ENCODE data around the gene WTIP.
"Not testable (repeated sequence)": the region's sequence is repeated elsewhere in the genome, so short reads cannot be mapped to it uniquely, and the experiment has no call there.

Gene WTIP

DNA sequence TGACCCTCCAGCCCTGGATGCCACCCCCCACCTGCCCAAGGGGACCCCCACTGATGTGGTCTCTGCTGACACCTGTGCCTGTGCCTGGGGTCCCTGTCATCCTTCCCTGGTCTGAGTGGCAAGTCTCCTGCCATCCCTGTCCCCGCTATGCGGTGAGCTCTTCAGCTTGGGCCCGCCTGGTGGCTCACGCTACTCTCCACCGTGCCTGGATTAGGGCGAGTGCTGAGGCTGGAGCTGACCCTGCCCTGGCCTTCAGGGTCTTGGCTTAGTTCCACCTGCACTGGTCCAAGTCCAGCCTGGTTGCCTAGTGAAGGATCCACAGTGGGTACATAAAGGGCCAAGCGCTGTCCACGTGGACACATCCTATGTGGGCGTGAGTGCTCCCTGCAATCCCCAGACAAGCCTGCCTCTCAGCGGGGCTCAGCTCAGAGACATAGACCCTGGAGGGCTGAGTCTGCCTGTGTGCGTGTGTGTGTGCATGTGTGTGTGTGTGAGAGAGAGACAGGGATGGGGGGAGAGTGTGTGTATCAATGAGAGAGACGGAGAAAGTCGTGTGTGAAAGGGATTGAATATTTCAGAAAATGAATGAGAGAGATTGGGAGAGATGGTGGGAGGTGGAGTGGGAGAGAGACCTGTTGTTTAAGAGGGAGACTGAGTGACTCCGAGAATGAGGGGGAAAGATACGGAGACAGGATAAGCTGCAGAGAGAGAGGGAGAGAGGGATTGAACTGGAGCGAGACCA is 22.1 kb downstream of the WTIP start:
- DNase-seq (ENCODE audit: low read depth): no peak

GRCh38 chr19:34504273-34504808 is 22.8 kb downstream of the WTIP start:
- no peak for DNase-seq (ENCODE audit: low read depth)

GRCh38 chr19:34504809-34505291 is 23.3 kb downstream of the WTIP start:
- no peak for DNase-seq (ENCODE audit: low read depth)

DNA sequence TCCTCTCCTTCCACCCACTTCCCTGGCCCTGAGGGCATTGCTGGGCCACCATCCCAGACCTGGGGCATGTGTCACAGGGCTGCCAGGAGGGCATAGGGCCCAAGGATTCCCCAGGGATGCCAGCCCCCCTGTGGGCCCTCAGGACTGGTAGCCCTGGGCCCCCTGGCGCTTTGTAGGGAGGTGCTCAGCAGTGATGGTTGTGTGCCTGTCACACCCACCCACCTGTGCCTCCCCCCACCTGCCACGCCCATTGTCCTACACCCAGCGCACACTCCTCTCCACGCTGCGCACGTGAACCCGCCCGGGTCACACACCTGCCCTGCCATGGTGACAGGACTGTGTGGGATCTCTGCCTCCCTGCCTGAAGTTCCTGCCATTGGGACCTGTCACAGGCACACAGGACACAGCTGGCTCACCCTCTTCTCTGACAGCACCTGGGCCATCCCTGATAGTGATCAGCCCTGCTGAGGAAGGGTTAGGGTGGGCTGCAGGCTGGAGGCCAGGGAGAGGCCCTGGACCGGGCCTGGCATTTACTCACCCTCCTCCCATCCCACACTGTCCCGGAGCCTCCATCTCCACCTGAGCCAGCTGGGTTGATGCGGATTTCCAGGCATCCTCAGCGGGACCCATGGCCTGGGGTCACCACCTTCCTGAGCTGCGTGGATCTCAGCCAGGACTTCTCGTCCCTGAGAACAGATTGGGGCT is 23.9 kb downstream of the WTIP start:
- no peak for DNase-seq (ENCODE audit: low read depth)

GRCh38 chr19:34506026-34506370 is 24.4 kb downstream of the WTIP start:
- no peak for DNase-seq (ENCODE audit: low read depth)

GRCh38 chr19:34507414-34508067 is 26.0 kb downstream of the WTIP start:
- no peak for DNase-seq (ENCODE audit: low read depth)

GRCh38 chr19:34508540-34508939 is 27.0 kb downstream of the WTIP start:
- no peak for DNase-seq (ENCODE audit: low read depth)

DNA sequence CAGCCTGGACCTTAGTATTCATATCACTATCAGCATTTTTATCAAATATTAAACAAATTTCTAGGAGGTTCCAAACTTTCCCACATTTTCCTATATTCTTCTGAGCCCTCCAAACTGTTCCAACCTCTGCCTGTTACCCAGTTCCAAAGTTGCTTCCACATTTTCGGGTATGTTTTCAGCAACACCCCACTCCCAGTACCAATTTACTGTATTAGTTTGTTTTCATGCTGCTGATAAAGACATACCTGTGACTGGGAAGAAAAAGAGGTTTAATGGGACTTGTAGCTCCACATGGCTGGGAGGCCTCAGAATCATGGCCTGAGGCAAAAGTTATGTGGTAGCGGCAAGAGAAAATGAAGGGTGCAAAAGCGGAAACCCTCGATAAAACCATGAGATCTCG is 29.3 kb downstream of the WTIP start:
- DNase-seq (ENCODE audit: low read depth): not testable (repeated sequence)

GRCh38 chr19:34512254-34512822 is 30.8 kb downstream of the WTIP start:
- DNase-seq (ENCODE audit: low read depth): no peak

DNA sequence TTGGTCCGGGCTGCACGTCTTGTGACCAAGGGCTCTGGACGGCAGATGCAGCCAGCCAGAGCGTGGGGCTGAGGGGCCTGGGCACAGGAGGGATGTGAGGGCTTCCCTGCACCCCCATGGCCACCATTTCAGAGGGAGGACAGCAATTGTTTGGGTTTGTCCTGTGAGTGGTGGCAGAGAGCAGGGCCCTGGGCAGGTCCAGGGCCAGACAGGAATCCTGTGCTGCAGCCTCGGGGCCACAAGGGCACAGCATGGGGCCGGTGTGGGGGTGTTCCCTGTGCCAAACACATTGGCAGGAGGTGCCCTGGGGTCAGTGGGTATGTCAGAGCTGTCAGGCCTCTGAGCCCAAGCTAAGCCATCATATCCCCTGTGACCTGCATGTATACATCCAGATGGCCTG is 32.2 kb downstream of the WTIP start:
- no peak for DNase-seq (ENCODE audit: low read depth)

DNA sequence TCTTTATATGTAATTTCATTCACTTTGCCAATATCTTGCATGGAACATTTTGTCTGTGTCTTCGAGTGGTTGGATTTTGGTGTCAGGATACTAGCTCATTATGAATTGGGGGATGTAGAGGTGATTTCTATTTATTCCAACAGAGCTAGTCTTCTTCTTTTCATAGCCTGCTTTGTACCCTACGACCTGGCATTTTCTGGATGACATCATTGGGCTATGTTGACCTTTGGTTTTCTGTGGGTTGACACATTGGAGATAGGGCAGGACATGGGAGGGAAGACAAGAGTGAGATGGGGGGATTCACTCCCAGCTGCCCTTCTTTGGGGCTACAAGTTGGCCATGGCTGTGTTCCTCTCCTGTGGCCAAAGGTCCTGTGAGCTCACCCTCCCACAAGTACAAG is 38.0 kb downstream of the WTIP start:
- no peak for DNase-seq (ENCODE audit: low read depth)

GRCh38 chr19:34523408-34523807 is 41.9 kb downstream of the WTIP start:
- no peak for DNase-seq (ENCODE audit: low read depth)

DNA sequence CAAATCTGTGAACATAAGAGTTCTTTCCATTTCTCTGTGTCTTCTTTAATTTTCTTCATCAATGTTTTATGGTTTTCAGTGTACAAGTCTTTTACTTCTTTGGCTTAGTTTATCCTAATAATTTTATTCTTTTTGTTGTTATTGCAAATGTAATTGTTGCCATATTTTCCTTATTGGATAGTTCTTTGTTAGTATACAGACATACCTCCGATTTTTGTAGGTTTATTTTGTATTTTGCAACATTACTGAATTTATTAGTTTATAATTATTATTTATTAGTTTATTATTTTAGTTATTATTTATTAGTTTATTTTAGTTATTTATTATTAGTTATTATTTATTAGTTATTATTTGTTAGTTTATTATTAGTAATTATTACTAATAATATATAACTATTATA is 43.4 kb downstream of the WTIP start:
- no peak for DNase-seq (ENCODE audit: low read depth)

DNA sequence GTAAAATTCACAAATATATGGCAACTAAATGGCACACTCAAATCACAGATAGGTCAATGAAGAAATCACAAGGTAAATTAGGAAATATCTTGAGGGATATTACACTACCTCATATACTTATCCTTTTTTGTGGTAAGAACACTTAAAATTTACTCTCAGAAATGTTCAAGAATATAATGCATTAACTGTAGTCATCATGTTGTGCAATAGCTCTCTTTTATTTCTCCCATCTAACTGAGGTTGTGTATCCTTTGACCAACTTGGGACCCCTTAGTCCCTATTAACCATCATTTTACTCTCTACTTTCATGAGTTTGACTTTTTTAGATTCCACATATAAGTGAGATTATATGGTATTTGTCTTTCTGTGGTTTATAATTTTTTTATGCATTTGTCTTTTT is 52.6 kb downstream of the WTIP start:
- DNase-seq (ENCODE audit: low read depth): no peak

DNA sequence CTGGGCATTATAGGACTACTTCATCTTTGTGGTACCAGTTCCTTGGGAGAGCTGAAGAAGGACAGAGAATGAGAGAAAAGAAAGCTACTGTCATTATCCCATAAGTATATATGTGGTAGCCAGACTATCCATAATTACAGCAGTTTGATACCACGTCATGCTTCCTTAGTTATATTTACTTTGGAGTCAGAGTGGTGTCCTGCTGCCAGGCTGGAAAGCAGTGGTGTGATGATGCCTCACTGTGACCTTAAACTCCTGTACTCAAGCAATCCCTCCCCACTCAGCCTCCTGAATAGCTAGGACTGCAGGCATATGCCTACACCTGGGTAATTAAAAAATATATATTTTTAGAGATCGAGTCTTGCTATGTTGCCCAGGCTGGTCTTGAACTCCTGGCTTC is 57.8 kb downstream of the WTIP start:
- DNase-seq (ENCODE audit: low read depth): no peak

- DNase-seq (ENCODE audit: low read depth): no peak
Measured at GRCh38 chr19:34540811-34541557, 59.4 kb downstream of the WTIP start.

DNA sequence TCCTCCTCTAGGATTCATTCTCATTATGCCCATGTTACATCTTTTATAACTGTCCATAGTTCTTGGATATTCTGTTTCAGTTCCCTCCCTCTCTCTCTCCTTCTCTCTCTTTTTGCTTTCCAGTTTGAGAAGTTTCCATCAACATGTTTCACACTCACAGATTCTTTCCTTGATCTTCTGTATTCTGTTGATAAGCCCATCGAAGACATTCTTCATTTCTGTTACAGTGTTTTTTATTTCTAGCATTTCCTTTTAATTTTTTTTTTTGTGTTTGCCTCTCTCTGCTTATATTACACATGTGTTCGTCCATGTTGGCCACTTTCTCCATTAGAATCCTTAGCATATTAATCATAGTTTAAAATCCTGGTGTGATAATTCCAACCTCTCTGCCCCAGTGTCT is 68.3 kb downstream of the WTIP start:
- DNase-seq (ENCODE audit: low read depth): no peak

- DNase-seq (ENCODE audit: low read depth): peak; percentile 22
Measured at GRCh38 chr19:34555447-34555846, 73.9 kb downstream of the WTIP start.

DNA sequence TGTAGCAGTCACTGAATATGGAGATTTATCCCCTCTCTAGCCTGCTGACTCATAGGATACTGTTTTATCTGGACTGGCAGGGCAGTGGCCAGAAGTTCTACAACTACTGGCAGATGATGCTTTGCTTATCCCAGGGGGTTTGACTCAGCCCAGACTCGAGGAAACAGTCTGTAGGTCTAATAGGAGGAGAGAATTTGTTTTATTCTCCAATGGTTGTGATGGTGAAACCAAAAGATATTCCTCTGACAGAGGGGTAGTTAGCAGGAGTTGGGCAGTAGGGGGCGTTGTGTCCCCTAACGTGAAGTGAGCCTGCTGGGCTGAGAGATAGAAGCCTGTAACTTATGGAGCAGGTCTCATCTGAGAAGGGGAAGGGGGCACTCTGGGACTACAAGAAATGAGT is 74.9 kb downstream of the WTIP start:
- DNase-seq (ENCODE audit: low read depth): peak; percentile 4

DNA sequence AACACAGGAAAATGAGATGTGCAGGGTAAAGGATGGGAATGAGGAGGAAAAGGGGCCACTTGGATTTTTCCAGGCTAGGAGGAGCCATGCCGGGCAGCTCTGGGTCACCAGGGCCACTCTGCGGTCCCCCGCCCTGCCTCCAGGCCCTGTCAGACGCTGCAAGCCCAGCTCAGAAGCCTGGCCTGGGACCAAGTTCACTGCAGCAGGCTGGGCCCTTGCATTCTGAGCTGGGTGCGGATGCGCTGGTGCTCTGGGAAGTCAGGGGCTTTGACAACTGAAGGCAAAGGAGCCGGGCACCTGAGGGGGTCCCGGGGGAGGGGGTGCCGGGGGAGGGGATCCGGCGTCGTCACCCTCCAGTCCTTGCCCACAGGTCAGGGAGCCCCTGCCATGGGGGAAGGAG is 77.5 kb downstream of the WTIP start:
- no peak for DNase-seq (ENCODE audit: low read depth)

GRCh38 chr19:34560229-34560628 is 78.7 kb downstream of the WTIP start:
- DNase-seq (ENCODE audit: low read depth): no peak
